Measurements from ENCODE around the gene GCN1.
A peak's percentile ranks its signal among the peaks of the same experiment; 100 is the strongest.

The GCN1 gene

DNA sequence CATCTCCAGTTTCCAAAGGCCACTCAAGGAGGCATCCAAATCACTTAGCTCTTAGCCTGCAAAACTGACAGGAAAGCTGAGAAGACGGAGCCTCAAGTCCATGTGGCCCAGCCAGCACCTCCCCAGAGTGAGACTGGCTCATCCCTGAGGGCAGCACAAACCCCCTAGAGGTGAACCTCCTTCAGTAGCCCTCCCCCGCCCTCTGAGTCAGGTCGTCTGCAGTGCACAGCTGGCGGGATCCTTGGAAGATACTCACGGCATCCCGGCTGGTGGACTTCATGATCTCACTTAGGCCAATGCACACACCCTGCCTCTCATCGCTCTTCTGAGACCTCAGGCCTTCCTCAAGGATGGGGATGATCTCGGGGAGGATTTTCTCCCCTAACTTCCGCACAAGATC, 53.9 kb downstream of the GCN1 start:
- no peak for DNase-seq

DNA sequence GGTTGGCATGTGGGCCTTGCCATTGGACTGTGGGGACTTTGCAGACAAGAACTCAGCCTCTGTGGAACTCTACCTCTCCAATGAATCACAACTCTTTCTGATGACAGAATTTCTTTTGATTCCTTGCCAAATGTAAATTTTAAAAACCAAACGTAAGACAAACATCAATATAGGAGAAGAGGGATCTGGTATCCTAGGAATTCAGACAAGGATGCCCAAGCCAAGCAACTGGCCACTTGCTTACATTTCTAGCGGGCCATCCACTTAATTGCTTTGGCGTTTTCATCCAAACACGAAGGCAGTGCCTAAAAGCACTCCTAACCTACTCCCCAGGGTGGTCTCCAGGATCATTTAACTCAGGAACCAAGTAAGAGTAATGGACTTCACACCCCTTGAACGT, 54.6 kb downstream of the GCN1 start:
- DNase-seq = no peak

DNA sequence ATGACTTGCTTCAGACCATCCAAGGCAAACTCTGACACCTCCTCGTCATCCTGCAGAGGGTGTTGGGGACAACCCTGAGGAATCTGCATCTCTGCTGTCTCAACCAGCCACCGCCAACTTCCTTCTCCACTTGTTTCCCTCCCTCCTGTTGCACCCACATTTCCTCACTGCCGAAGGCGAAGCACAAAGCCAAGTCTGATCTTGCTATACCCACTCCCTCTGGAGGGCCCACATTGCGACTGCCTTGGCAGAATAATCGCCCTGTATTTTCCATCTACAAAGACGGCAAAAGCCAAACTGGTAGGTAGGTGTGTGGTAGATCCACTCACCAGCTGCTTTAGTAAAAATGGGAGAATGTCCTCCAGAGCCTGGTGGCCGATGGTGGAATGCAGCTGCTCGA, 56.1 kb downstream of the GCN1 start:
- DNase-seq = no peak

DNA sequence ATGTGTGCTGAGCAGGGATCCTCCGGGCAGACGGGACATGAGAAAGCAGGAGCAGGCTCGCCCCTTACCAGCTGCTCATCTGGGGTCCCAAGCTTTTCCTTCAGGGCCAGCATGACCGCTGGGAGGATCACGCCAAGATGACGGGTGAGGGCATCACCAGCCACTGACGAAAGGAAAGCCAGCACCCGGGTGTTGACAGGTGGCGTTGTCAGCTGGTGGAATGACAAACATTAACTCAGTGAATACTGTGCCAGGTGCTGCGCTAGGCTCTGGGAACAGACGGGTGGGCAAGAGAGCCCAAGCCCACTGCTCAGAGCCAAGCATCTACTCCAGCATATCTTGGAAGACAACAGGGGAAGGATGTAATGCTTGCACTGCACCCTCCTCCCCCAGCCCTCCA, 56.7 kb downstream of the GCN1 start:
- DNase-seq = no peak

DNA sequence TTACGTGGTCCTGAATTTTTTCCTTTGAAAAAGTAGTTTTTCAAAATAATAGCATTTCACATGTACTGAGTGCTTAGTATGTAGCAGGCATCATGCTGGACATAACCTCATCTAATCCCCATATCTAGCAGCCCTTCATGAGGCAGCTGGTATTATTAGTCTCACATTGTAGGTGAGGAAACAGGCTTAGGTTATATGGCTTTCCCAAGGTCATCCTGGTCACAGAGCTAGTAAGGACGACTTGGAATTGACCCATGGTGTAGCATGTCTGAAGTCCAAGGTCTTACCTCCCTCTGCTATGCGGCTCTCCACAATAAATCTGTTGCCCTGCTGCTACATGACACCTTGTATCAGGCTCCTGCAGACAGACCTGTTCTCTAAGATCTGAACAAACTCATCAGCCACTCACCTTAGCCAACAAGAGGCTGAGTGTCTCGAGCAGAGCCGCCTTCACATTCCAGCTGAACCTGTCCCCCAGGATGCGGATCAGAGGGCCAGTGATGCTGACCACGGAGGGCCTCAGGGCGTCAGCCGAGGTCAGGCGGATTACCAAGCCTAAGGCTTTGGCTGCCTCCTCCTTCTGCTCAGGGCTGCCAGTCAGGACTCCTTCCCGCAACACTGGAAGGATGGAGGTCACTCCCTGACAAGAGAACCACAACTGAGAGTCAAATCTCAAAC, 58.3 kb downstream of the GCN1 start:
- no peak for DNase-seq

DNA sequence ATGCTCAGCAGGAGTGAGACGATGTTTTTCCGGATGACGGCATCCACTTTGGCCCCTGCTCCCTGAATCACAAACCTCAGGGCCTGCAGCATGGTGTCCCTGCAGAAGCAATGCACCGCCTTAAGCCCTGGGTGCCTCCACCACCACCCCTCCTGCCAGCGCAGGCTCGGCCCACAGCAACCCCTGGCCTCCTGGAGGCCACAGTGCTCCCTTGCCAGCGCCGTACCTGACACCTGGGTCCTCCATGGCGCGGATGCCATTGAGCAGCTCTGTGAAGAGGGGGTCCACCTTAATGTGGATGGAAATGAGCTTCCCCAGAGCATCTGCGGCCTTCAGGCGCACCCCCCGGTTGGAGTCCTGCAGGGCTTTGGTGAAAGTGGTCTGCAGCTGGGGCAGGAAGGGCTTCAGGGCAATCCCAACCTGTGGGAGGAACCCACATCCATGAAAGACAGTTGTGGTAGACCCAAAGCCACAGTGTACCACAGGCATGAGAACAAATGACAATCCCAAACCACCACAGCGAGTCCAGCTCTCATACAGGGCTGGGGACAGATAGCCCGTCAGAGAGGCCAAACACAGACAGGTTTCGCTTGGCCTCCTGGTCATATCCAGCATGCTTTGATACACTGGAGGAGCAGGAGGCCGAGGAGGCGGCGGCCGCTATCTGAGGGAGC, 60.1 kb downstream of the GCN1 start:
- no peak for DNase-seq

DNA sequence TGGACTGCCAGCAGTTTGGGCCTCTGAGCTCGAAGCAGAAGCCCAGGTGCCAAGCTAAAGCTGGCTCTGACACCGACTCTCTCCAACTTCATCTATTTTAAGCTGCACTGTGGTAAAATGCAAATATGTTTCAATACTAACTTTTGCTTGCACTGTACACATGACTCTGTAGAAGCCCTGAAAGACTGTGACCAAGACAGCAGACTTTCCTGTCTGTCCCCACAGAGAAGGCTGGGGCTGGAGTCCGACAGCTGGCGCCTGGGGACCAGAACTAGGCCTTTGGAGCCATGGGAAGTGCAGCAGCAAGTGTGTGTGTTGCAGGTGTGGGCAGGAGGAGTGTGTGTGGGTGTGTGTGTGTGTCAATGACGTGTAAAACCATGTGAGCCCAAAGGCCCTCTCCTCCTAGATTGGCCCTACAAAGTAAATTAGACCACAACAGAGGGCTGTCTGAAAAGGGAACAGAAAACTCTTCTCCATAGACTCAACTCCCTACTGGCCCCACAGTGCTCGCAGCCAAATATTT, 61.6 kb downstream of the GCN1 start:
- no peak for DNase-seq

DNA sequence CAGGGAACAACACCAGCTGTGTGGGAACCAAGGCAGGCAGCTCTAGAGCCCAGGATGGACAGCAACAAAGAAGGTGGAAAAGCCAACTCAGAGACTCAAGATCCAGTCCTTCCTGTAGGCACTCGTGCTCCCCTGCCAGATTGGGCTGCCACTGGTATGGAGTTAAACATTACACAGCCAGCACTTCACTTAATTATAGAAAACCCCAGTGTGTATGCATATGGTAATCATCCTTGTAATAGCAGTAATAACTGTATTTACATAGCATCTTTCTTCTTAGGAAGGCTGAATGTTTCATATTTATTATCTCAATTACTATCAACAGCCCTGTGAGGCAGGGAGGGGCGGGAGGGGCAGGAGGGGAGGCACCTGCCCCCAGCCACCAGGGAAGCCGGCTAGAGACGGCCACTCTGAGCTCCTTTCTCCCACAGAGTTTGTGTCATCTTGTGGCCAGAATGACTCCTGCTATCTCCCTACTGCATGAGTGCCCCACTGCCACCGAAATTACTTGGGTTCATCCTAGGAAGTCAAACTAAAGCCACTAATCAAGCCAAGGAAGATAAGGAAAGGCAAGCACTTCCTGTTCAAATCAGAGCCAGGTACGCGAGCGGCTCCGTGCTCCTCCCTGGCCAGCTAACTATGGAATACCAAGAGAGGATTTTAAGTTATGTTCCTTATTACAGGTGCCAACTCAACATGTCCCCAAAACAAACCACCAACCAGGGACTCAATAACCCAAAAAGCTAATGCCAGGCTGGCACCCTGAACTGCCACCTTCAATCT, 62.3 kb downstream of the GCN1 start:
- peak; percentile 76 for DNase-seq

DNA sequence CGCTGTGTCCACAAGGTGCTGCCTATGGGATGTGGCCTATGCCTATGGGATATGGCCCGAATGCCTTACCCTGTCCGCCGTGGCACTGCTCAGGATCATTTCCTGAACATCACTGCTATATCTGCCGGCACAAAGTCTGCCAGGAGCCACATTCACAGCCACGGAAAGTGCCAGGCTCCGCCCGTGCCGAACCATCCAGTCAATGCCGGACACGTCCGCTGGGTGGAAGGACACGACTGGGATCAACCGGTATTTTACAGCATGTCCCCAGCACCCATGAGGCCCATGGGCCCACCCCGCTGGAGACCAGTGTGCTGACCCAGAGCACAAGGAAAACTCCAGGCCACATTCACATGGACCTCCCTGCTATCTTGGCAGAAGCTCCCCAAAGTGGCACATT, 63.4 kb downstream of the GCN1 start:
- DNase-seq = no peak

DNA sequence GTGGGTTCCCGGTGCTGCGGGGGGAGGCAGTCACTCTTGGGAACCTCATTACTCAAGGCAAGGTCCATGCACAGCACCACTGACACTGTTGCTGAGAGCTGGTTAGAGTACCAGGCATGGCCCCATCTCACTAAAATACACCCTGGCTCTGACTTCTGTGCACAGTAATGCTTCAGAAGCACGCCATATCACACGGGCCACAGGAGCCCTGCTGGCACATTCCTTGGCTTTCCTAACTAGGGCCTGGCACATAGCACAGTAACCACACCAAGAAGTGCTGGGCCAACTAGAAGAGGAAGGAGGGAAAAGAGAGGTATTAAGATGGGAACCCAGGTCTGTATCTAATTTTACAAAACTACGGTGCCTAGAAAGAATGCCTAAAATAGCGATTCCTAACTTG, 64.5 kb downstream of the GCN1 start:
- DNase-seq = no peak

DNA sequence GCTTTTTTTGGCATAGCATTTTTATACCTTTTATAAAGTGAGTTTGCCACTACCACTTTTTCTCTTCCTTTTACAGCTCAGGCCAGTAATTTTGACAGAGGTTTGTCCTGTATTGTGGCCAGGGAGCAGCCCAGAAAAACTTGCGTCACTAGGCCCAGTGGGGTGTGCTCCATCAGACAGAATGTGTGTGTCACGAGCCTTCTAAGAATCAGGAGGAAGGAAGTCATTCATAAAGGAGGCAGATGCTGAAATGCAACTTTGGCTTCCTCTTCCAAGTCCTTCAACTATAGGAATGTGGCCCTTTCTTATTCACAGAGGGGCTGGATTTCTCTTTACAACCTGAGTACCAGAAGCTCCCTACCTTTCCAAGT, 67.9 kb downstream of the GCN1 start:
- no peak for DNase-seq

DNA sequence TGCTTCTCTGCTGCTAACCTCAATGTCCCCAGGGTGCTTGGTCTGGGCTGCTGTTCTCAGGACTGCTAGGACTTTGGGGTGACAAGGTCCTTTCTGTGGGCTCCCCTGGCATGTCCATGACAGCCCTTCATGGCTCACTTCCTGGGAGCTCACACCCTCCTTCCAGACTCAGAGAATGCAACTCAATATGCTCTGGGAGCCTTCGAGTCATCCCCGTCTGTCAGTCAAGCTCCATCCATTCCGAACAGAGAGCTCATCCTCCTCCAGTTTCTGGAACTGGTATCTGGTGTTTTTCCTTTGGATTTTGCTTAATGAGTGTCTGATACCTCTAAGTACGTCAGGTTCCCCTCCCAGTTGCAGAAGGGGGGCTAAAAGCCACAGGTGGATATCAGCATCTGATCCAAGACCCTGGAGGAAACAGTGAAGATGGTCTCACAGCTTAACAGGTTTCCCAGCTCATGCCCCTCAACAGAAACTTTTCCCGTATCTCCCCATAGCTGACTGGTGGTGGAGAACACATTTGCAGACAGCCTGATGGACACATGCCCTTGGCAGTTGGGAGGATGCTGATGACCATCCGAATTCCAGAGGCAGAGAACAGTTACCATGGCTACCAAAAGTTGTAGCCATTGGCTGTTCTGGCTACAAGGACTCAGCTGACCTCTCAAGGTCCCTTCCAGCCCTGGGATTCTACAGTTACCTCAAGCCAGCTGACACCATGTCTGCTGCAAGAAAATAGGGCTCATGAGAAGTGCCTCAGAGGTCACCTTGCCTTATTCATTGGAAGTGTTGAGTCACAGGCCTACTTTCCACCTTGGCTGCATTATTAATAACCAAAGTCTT, 68.5 kb downstream of the GCN1 start:
- DNase-seq = no peak

DNA sequence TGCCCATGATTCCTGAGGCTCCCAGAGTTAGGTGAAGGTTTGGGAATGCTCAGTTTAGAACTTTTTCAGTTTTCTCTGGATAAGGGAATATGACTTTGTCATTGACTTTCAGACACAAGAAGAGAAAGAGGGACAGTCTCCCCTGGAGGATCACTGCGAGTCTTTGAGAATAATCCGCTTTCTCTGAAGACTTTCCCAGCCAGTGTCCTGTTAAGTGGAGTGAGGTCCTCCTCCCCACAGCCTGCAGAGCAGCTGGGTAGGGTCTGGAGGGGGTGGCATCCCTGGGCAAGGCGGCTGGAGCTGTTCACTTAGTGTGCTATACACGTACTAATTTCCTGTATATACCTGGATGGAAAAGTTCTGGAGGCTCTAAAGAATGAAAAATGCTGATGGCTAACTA, 69.5 kb downstream of the GCN1 start:
- no peak for DNase-seq

DNA sequence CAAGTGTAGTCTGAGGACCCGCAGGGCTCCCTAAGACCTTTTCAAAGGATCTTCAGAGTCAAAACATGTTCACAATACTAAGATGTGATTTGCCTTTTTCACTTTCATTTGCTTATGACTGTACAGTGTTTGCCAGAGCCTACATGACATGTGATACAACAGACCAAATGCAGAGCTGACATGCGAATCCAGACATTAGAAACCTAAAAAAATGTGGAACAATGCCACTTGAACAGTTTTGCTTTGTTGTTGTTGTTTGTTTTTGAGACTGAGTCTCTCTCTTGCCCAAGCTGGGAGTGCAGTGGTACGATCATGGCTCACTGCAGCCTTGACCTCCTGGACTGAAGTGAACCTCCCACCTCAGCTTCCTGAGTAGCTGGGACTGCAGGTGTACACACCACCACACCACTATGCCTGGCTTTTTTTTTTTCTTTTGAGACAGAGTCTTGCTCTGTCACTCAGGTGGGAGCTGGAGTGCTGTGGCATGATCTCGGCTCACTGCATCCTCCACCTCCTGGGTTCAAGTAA, 72.7 kb downstream of the GCN1 start:
- DNase-seq = no peak

DNA sequence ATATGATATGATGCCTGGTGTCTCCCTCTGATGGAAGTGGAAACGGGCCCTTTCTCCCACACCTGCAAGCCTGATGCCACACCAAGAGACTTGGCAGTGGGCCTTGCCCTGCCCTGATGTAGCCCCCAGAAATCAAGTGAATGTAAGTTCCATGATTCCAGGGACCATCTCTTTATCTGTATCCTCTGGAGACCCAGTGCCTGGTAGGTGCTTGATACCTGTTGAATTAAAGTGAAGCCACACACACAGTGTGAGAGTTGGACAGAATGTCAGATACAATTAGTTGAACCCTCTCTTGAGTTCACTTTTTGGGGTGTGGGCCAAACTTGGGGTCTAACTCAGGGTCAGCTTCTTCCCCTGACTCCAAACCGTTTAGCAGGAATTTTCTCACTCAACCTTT, 73.2 kb downstream of the GCN1 start:
- DNase-seq = no peak

DNA sequence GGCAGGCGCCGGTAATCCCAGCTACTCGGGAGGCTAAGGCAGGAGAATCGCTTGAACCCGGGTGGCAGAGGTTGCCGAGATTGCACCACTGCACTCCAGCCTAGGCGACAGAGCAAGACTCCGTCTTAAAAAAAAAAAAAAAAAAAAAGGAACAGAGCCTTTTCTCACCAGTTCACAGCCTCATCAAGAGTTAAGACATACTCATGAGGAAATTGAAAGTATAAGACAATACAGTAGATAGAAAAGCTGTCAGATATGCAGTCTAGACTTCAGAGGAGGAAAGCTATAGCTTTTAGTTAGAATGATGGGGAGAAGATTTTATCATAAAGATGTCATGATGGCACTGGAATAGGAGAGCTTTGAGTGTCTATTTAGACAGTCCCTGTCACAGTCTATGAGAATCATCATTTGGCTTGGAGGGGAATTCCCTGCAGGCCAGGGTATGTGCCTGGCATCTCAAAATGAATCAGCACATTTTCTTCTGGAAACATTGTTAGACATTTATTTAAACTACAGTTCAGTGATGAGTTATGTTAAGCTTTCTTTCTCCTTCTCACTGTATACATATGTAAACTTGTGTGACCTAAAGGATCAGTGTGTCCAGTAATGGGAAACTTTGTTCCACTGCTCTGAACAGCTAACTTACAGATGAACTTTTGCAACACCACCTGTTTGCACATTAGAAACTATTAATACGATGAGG, 75.1 kb downstream of the GCN1 start:
- no peak for DNase-seq

DNA sequence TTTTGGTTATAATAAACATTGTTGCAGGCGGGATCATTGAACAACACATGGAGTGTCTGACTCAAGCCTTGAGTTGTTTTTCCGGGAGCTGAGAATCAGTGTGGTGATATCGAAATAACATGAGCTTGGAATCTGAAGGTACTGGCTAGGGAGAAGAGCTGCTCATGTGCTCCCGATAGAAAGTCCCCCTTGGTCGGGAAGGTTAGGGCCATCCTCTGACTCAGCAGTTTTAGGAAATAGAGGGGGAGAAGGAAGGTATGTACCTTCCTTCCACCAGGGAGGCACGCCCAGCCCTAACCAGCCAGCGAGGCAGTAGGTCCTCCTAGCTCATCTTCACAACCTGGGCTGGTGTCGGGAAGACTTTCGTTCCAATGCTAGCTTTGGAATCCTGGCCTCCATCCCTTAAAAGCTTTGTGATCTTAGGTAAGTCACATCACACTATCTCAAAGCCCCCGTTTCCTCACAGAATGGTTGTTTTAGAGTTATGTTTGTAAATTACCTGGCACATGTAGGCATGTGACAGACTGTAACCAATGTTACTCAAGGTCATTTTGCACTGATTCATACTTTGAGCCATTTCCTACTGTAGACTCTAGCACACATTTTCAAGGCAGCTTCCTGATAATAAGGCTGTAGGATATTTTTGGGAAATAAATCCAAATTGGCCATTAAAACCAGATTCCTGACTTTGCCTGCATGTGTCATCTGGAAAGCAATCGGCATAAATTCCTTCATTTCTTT, 76.0 kb downstream of the GCN1 start:
- DNase-seq = no peak

DNA sequence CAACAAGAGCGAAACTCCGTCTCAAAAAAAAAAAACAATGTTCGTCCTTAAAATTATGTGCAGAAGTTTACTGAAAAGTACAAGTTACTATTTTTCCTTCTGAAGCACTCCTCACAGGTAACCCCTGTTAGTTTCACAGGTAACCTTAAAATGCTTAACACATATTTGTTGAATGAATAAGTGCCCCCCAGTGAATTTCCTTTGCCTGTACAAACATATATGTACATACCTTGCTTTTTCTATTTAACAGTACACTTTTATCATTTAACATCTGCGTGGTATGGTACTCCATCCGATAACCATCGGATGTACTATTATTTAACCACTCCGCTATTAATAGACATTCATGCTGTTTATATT, 76.6 kb downstream of the GCN1 start:
- no peak for DNase-seq

DNA sequence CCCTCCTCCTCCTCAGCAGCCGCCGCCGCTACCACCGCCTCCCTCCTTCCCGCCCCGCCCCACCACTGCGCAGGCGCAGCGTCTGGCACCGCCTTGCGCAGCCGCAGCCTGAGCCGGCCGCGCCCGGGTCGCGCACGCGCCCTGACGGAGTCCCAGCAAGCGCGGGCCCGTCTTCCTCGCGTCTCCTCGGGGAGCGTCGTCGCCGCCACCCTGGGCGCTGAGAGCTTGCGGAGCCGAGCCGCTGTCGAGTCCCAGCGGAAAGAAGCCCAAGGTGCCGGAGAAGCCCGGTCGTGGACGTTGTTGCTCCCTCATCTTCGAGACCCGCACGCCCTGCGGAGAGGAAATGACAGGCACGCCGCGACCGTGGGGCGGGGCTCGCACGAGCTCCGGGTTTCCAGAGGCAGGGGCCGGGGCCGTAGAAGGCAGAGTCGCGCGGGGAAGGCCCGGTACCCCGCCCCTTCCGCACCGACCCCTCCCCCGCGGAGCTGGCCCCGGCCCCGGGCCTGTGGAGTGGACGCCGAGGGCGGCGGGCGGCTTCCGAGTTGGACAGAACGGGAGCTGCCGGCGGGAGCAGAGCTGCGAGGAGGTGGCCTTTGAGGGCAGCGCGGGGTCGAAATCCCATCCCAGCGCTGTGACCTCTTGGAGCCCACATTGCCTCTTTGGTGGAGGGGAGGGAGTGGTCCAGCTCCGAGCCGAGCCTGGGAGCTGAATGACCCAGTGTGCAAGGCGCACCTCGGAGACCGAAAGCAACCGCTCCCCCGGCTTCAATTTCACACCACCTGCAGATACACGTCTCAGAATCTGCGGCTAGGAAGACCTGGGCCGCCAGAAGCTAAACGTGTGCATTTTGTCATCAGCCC, 77.5 kb downstream of the GCN1 start:
- DNase-seq = peak; percentile 37

DNA sequence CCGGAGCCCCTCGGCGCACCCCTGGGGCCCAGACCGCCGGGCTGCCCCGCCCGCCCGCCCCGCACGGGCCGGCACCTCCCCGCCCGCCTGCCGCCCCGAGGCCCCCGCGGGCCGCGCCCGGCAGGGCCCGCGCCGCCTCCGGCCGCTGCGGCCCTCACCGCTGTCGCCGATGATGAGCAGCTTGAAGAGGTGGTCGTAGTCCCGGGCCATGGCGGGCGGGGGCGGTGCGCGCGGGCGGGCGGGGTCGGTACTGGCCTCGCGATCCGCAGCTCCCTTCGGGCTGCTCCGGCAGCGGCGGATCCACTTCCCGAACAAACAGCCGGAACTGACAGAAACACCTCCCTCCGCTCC, 78.1 kb downstream of the GCN1 start, which contains the start of gene RAB35:
Gene RAB35 (minus strand): TSS at position 313 of the 351 bp plus-strand sequence. CDS start 103 bp downstream, at position 210.
- no peak for DNase-seq

All from NCI-H1436 treated with DMSO at 0.1 percent for 48 hours (cell line).